ENCODE measurements around the gene HIVEP3.
"Not testable (repeated sequence)": the region's sequence is repeated elsewhere in the genome, so short reads cannot be mapped to it uniquely, and the experiment has no call there.

HIVEP3 gene

DNA sequence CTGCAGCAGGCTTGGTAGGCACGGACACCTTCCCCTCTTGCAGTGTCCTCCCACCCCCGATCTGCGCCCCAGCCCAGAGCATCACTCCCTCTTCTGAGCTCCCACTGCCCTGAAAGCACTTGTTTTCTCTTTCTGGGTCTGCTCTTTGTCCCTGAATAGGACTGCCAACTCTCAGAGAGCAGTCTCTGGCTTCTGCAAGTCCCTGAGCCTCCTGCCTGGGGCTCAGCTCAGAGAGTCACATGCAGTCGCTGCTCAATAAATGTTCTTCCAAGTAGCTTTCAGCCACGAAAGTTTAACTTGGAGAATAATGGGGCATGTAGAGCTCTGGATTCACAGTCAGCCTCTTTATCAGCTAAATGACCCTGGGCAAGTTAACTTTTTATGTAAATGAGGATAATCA is 205.6 kb downstream of the HIVEP3 start:
- DNase-seq, result no peak
- in situ Hi-C loops (cut with MboI; ENCODE audit: low pct_unique_long_range_greater_than_20kb, low sequenced_read_pairs), result no loop called here

DNA sequence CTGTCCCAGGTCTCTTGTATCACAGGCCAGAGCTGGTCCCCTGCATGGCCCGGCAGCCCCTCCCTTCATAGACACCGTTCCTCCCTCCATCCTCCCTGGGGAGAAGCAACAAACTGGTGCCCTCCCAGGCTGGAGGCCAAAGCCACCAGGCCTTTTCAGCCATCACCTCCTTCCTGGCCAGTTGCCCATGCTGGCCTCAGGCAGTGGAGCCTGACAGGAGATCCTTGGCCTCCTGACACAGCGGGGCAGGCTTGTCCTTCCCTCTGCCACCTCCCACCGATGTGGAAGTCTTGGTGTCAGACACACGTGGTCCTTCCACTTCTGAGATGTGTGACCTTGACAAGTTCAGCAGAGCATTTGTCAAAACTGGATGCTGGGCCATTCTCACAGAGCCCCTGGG is 206.0 kb downstream of the HIVEP3 start:
- no peak for DNase-seq
- in situ Hi-C loops (cut with MboI; ENCODE audit: low pct_unique_long_range_greater_than_20kb, low sequenced_read_pairs), result no loop called here

DNA sequence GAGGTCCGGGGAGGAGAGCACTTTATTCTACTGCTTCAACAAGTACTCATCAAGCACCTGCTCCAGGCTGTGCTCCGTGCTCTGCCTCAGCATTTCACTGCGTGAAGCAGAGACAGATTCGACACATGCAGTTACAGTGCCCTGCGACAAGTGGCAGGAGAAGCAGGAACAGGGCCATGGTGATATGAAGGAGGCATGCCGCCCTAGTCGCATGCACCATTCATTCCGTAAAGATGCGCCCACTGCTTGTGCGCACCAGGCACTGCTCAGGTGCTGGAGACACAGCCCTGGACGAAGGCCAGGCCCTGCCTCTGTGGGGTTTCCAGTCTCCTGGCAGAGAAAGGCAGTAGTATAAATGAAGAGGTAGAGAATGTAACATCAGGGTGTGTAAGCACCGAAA is 206.6 kb downstream of the HIVEP3 start:
- no peak for DNase-seq
- in situ Hi-C loops (cut with MboI; ENCODE audit: low pct_unique_long_range_greater_than_20kb, low sequenced_read_pairs), result no loop called here

DNA sequence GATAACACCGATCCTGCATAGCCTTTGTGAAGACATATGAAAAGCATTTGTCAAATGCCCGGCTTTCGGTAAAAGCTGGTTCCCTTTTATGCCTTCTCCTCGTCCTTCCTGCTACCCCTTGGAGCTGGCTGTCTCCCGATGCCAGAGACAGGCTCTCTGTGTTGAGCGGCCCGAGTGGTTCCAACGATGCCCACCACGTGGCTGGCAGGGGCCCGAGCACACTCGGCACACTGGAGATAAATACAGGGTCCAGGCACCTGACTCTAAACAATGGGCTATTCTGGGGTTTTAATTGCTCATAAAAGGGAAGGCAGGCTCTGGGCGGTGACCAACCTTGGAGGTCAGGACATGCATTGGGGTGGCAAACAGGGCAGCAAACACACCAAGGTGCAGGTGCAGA is 207.1 kb downstream of the HIVEP3 start:
- DNase-seq, result no peak
- in situ Hi-C loops (cut with MboI; ENCODE audit: low pct_unique_long_range_greater_than_20kb, low sequenced_read_pairs), result no loop called here

DNA sequence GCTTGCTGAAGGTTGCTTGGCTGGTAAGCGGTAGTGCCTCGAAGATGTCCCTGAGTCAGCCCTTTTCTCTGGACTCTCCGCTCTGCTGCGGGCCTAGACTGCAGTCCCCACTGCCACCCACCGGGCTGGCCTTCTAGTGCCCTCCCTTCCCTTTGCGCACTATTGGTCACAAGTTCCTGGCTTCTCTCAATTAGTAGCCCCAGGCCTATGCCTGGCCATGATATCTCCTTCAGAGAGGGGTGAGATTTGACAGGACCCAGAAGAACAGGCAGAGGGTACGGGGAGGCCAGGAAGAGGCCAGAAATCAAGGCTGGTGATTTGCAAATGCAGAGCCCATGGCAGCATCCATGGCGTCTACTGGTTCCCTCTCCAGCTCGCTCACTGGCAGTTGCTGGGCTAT is 207.7 kb downstream of the HIVEP3 start:
- in situ Hi-C loops (cut with MboI; ENCODE audit: low pct_unique_long_range_greater_than_20kb, low sequenced_read_pairs), result no loop called here
- no peak for DNase-seq

DNA sequence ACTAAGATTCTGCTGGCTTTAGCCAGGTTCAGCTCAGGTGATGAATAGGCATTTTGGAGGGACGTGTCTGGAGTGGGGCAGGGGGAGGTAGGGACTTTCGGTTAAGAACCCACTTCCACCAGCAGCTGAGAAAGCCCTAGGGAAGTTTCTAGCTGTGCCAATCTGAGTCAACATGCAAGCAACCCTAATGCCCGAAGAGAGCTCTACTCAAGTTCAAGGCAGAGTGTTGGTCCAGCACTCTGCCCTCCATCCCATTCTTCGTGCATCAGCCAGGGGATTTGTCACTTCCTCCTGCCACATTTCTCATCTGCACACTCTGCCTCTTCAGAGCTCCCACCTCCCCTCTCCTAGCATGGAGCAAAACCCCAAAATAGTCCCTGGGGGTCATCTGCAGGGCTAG is 208.8 kb downstream of the HIVEP3 start:
- DNase-seq, result no peak
- in situ Hi-C loops (cut with MboI; ENCODE audit: low pct_unique_long_range_greater_than_20kb, low sequenced_read_pairs), result no loop called here

DNA sequence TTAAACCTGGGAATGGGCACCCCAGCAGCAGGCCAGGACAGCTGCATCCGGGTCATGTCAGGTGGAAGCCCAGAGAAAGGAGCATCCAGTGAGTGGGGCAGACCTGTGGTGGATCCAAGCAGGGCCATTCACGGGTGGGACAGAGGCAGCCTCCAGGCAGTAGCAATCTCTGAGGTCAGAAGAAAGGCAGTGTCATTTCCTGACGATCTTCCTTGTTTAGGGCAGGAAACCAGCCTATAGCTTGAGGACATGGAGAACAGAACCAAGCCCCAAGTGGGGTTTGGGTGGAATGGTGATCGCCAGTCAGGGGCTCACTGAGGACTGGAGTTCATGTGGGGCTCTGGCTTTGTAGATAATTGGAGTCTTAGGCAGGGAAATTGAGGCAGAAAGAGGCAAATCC is 209.4 kb downstream of the HIVEP3 start:
- DNase-seq, result no peak
- in situ Hi-C loops (cut with MboI; ENCODE audit: low pct_unique_long_range_greater_than_20kb, low sequenced_read_pairs), result no loop called here

DNA sequence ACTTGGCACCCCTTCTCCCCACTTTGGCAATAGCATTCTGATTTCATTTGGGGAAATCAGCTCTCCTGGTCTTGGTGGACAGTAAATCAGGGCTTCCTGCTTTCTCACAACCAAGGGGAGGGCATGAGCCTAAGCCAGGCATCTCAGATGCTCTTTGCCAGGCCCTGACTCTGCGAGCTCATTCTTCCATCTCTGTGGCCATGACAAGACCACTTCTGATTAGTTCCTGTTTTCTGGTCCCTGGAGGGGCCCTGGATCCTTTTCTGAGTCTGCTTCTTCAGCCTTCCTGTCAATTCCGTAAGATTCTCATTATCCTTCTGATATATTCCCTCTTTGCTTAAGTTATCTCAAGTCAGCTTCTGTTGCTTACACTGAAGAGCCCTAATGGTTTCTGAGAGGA is 210.4 kb downstream of the HIVEP3 start:
- in situ Hi-C loops (cut with MboI; ENCODE audit: low pct_unique_long_range_greater_than_20kb, low sequenced_read_pairs), result no loop called here
- DNase-seq, result peak; percentile 15

DNA sequence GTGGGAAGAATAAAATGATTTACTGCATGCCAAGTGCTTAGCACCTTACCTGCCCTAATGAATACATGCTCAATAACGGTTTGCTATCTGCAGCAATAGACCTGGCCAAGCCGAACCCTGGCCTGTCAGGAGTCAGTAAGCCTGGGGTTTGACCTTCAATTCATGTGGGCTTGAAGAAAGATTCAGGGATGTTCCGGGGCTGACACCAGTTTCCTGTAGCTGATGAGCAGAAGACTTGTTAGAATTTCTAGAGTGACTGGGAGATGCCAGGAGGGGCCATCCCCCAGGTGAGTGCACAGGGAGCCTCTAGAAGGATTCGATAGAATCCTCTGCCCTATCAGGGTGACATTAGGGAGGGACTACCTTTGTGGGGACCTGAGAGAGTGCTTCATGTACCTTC is 210.9 kb downstream of the HIVEP3 start:
- no peak for DNase-seq
- in situ Hi-C loops (cut with MboI; ENCODE audit: low pct_unique_long_range_greater_than_20kb, low sequenced_read_pairs), result no loop called here

DNA sequence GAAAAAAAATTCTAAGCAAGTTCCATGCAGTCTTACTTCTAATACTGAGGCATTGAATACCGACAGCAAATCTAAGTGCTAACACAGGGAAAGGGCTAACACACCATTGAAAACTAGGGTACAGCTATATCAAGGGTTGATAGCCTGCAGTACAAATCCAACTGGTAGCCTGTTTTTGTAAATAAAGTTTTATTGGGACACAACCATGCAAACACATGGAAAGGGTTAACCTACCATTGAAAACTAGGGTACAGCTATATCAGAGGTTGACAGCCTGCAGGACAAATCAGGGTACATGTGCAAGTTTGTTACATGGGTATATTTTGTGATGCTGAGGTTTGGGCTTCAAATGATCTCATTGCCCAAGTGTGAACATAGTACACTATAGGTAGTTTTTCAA is 212.9 kb downstream of the HIVEP3 start:
- in situ Hi-C loops (cut with MboI; ENCODE audit: low pct_unique_long_range_greater_than_20kb, low sequenced_read_pairs), result no loop called here
- DNase-seq, result no peak

DNA sequence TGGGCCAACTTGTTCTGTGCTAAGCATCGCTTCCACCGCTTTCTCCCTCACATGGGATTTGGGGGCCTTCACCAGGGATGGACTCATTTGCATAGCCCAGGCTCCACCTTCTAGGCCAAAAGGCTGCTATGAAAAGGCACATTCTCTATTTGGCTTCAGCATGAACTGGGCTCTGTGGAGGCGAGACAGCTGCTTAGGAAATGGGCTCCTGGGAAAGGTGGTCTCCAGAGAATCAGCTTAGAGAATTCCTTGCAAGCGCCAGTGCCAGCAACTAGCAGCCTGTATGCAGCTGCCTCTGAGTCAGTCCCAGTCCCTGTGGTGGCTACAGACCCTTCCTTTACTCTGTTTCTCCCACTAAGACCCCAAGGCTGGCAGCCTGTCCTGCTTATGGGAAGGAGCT is 214.5 kb downstream of the HIVEP3 start:
- in situ Hi-C loops (cut with MboI; ENCODE audit: low pct_unique_long_range_greater_than_20kb, low sequenced_read_pairs), result no loop called here
- DNase-seq, result no peak

DNA sequence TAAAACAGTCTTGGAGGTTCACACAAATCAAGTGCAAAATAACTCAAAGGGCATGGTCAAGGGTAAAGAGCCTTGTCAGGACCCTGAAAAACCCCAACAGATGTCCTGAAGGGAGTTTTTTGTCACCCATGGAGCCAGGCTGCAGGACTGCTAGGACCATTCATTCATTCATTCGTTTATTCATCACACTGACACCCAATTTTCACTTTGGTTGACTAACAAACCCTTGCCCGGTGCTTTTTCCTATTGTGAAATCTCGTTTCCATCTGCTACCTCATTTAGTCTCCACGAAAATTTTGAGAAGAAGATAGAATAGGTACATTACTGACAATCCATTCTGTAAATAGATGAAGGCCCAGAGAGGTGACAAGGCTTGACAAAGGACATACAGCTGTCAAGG is 216.0 kb downstream of the HIVEP3 start:
- in situ Hi-C loops (cut with MboI; ENCODE audit: low pct_unique_long_range_greater_than_20kb, low sequenced_read_pairs), result no loop called here
- DNase-seq, result no peak

DNA sequence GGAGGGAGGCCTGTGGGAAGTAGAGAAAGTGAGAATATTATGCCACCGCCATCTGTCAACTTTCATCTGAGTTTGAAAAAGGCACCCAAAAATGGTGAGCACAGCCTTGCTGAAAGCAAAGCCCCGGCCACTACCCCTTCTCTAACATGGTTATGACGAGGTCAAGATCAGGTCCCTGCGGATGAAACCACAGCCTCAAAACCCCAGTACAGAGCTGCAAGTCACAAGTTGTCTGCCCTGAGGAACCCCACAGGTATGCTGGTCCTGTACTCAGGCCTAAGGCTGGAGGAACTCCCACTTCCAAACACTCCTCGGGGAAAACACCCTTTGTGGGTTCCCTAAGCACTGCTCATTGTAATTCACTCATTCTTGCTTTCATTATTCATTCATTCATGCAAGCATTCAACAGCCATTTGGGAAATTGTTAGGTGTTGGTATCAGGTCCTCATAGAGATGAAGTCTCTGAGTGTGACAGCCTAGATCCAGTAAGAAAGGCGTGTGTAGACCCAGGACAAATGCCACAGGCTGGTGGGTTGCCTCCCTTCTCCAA is 217.7 kb downstream of the HIVEP3 start:
- no peak for DNase-seq
- in situ Hi-C loops (cut with MboI; ENCODE audit: low pct_unique_long_range_greater_than_20kb, low sequenced_read_pairs), result no loop called here

DNA sequence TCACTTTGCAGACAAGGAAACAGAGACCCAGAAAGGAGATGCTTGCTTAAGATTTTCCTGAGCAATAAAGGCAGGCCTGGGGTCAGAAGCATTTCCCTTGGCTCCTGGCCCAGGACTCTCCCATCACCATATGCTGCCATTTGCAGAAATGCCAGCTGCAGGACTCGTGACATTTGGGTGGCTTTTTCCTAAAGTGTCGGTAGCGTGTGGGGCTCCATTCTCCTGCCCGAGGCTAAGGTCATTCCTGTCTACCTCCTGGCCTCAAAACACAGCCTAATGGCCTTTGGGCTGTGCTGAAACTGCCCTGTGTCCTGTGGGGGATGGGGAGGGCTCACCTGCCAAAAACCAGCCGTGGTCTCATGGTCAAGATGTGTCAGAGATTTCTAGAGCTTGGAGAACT is 218.1 kb downstream of the HIVEP3 start:
- in situ Hi-C loops (cut with MboI; ENCODE audit: low pct_unique_long_range_greater_than_20kb, low sequenced_read_pairs), result no loop called here
- DNase-seq, result no peak

DNA sequence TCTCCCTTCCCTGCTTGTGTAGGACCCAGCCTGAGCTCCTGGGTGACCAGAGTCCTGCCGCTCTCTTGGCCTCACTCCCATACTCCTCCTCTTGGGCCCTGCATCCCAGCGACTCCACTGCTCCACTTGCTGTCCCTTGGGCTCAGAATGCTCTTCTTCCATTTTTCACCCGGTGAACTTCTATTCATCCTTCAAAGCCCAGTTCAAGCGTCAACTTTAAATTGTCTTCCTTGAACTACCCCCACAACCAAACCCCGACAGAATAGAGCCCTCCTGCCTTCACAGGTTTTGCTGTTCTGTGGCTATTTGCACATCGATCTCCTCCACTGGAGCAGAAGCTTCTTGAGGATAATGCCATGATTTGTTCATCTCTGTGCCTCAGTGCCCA is 218.9 kb downstream of the HIVEP3 start:
- DNase-seq, result no peak
- in situ Hi-C loops (cut with MboI; ENCODE audit: low pct_unique_long_range_greater_than_20kb, low sequenced_read_pairs), result no loop called here

DNA sequence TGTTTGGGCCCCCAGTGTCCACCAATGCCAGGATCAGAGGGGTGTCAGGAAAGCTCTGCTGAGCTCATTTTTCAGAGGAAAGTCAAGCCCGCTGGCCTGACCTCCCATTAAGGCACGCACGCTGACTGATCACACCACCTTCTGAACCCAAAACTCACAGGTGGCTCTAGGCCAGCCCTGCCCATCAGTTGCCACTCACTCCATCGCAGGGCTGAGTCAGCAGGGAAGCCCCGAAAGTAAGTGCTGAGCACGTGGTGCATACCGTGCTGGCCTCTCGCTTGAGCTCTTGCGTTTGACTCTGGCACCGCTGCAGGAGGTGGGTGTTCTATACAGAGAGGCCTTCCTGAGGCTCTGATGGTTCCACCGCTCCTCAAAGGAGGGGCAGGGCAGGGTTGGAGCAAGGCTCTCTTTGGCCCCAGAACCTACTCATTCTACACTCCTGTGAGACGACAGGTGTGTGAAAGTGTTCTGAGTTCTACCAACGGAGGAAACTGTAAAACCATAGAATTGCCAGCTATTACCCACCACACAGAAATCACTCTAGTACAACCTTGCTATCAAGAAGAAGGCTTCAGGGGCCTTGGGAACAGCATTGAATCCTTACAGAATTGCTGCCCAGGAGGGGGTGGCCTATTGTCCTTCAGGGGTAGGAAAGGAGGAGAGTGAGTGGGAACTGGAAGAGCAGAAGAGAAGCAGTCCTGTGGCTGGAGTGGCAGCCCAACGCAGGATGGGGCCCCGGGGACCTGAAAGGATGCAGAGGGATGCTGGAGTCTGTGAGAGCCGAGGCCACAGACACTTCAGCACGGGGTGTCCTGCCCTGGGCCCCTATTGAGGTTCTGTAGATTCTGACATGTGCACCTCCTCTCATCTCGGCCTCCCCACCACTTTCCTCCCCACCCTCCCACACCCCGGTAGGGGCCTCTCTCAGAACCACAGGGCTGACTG is 219.5 kb downstream of the HIVEP3 start:
- in situ Hi-C loops (cut with MboI; ENCODE audit: low pct_unique_long_range_greater_than_20kb, low sequenced_read_pairs), result no loop called here
- no peak for DNase-seq

DNA sequence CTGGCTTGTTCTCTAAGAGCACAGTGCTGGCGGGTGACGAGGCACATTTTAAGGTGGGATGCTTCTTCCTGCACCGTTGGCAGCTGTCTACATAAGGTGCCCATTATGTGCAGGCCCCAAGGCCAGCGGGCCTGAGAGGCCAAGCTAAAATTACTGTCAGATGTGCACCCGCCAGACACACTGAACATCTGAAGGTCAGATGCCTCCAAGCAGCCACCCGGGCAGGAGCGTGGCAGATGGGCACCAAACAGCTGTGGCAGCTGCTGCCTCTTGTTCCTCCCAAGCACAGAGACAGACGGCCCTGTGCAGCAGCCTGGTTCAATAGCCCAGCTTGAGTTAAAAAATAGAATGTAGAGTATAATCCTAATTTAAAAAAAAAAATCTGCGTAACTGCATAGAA is 222.3 kb downstream of the HIVEP3 start:
- no peak for DNase-seq
- in situ Hi-C loops (cut with MboI; ENCODE audit: low pct_unique_long_range_greater_than_20kb, low sequenced_read_pairs), result no loop called here

DNA sequence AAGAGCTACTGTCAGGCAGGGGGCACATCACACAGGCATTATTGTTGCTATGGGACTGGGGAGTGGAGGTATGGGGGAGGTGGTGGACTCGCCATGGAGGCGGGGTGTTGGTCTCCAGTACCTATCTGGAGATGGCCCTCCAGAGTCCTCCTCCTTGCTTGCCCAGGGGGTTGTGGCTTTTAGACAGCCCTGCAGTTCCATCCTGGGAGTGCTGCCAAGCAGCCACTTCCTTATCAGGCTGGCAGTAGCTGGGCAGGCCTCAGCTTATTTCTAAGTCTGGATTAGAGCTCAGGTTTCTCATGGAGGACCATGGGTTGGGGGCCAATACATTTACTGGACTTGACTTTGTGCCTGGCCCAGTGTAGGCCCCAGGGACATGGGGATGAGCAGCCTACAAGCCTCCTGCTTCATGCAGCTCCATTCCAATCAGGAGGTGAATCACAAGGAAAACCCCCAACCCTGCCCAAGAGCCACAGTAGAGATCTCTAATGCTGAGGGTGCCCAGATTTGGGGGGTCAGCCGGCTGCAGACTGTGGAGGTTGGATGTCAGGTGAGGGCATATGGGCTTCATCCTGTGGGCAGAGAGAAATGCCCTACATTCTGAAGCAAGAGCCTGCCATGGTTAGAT is 223.5 kb downstream of the HIVEP3 start:
- peak; percentile 60 for DNase-seq
- in situ Hi-C loops (cut with MboI; ENCODE audit: low pct_unique_long_range_greater_than_20kb, low sequenced_read_pairs), result no loop called here

DNA sequence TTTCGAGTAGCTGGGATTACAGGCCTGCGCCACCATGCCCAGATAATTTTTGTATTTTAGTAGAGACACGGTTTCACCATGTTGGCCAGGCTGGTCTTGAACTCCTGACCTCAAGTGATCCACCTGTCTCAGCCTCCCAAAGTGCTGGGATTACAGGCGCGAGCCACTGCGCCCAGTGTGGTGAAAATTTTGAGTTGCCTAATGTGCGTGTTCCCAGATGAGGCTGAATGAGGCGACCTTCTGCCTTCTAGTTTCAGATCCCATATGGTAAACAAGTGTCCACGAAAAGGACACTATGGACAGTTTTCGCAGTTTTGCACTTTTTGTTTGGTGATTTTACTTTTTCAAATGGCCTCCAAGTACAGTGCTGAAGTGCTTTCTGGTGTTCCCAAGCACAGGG is 226.8 kb downstream of the HIVEP3 start:
- in situ Hi-C loops (cut with MboI; ENCODE audit: low pct_unique_long_range_greater_than_20kb, low sequenced_read_pairs); DNase-seq: not testable (repeated sequence)

DNA sequence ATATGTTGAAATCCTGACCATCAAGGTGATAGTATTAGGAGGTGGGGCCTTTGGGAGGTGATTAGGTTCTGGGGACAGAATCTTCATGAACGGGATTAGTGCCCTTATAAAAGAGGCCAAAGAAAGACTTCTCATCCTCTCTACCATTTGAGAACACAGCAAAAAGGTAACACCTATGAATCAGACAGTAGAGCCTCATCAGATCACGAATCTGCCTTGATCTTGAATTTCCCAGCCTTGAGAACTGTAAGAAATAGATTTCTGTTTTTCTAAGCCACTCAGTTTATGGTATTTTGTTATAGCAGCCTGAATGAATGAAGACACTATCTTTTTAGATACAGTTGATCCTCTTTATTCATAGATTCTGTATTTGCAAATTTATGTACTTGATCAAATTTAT is 227.3 kb downstream of the HIVEP3 start:
- in situ Hi-C loops (cut with MboI; ENCODE audit: low pct_unique_long_range_greater_than_20kb, low sequenced_read_pairs), result no loop called here

DNA sequence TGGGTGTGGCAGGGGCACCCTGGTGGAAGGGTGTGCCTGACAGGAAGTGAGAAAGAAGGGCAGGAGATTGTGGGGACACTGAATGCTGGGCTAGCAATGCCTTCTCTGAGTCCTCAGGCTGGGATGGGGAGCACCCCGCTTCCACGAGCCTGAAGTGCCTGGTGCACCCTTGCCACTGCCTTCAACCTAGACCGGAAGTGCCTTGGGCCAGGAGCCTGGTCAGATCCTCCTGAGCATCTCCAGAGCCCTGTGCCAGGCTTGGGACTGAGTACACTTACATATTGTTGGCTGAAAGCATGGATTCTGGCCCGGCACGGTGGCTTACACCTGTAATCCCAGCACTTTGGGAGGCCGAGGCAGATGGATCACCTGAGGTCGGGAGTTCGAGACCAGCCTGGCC is 228.4 kb downstream of the HIVEP3 start:
- no peak for DNase-seq
- in situ Hi-C loops (cut with MboI; ENCODE audit: low pct_unique_long_range_greater_than_20kb, low sequenced_read_pairs), result no loop called here

More for the DNA sequence above, 227.3 kb downstream of the HIVEP3 start:
- no peak for DNase-seq

Measured in KBM-7 (cell line).